Activated T-helper 1 cell treated with anti-CD3 and anti-CD28 coated beads, Interleukin-2, amount 50 U/mL, for 16 hours (primary cell): Measurements from ENCODE around the gene COL23A1.

Experiments used
- DNase-seq, 2 donors: peaks; one replicate each; pipeline ENCODE4 v3.0.0-alpha.2; 2020; ENCODE audit warnings: low read depth in 1 of 2, low spot score in 1 of 2

The COL23A1 gene

DNA sequence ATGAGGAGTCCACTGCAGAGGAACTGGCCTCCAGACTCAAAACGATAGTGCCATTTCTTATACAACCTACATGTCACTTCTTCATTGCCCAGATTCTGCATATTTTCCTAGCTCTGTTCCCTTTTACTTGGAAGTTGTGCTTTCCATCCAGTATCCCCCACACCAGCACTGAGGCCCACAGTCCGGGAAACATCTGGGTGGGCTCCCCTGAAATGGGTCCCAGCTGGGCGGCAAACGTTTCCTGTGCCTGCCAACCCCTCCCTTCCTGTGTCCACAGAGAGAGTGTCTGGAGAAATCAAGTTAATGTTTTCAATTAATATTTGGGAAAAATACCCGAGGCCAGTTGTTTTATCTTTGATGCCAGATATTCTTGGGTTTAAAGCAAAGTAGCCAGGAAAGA, 111.8 kb downstream of the COL23A1 start:
- DNase-seq: no peak

GRCh38 chr5:178477802-178478201, 112.4 kb downstream of the COL23A1 start:
- DNase-seq: no peak

DNA sequence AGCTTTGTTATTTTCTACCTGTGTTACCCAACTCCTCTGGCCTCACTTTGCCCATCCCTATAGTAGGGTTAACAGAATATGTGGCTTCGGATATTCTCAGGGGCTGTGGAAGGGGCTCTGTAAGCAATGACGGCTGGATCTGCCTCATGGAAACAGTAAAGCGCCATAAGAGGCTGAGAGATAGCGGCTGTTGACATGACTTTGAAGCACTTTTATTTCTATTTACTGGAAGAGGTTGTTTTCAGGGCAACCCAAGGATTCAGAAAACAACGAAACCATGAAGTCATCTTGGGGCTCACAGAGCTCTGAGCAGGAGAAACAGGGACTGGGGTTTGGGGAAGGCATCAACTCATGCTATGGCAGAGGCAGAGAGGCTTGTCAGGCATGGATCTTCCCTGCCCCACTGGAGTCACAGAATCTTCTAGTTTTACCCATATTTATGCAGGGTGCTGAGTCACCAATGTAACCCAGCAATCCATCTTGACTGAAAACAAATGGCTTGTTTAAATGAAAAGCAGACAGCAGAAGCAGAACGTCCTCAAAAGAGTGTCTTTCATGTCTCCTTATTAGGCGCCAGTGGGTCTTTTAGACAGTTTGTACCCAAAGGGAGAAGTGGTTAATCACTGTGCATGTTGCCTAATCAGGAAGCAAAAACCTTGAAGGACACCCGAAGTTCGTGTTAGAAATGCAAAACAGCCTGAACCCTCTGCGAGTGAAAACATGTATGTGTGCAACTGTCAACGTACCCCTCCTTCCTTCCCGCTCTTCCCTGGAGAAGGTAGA, 113.0 kb downstream of the COL23A1 start:
- no peak for DNase-seq

DNA sequence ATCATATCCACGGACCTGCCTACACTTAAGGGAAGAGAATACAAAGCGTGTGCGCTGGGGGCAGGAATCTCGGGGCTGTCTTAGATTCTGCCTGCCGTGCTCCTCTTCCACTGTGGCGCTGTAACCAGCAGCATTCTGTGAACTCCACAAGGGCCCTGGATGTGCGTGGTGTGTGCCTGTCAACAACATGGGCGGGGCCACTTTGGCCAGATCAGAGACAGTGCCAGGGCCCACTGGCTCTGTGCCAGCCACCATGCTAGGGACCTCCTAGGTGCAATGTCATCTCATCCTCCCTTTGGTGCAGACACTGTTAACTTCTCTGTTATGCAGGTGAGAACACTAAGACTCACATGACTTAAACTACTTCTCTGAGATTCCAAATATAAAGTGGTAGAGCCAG, 113.7 kb downstream of the COL23A1 start:
- no peak for DNase-seq

- DNase-seq: no peak
Measured at GRCh38 chr5:178475422-178475821, 114.8 kb downstream of the COL23A1 start.

- no peak for DNase-seq
Measured at GRCh38 chr5:178474562-178475184, 115.5 kb downstream of the COL23A1 start.

DNA sequence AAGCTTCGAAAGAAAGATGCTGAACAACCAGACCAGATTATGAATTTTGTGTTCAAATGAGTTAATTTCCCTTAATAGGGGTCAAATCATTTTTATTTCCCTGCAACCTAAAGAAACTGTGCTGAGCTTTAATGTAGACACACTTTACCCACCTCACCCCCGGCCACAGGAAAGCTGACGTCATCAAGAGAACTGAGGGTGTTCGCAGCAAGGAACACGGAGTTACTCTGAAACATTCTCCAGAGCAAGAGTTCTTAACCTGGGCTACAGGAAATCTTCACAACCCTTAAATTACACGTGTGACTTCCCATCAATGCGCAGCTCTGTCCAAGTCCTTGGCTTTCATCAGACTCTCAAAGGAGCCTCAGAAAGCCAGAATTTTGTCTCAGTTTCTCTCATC, 116.3 kb downstream of the COL23A1 start:
- no peak for DNase-seq

GRCh38 chr5:178472138-178472537, 118.1 kb downstream of the COL23A1 start:
- no peak for DNase-seq

- no peak for DNase-seq
Measured at GRCh38 chr5:178471711-178472110, 118.5 kb downstream of the COL23A1 start.

DNA sequence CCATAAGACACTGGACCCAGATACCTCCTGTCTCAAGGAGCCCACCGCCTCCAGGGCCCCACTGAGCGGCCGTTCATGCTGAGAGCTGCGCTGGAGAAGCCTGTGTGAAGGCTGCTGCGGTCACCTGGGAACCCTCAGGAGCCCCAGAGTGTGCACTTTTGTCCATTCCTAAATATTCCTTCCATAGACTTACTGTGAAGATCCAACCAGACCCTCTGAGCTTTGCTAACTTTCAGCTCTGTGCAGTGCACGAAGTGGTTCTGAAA, 119.5 kb downstream of the COL23A1 start:
- no peak for DNase-seq

GRCh38 chr5:178469975-178470759, 120.0 kb downstream of the COL23A1 start:
- no peak for DNase-seq

- DNase-seq: no peak
Measured at GRCh38 chr5:178469011-178469974, 120.9 kb downstream of the COL23A1 start.

DNA sequence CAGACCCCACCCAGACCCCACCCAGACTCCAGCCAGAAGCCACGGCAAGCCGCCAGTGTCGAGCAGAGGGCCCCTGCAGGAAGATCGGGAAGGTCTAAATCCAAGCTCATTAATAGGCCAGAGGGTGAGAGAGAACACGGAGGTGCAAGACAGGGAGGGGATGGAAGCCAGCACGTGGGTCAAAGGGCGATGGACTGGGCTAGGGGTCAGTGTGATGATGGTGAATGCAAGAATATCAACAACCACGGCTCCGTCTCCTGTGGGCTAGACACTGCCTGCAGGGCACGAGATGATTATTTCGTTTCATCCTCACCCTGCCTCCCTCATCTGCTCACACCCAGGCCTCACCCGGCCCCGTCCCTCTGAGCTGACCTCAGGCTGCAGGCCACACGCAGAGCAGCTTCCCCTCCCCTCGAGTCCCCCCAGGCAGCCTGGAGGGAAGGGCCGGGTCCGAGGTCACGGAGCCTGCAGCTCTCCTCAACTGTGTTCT, 122.0 kb downstream of the COL23A1 start:
- no peak for DNase-seq

DNA sequence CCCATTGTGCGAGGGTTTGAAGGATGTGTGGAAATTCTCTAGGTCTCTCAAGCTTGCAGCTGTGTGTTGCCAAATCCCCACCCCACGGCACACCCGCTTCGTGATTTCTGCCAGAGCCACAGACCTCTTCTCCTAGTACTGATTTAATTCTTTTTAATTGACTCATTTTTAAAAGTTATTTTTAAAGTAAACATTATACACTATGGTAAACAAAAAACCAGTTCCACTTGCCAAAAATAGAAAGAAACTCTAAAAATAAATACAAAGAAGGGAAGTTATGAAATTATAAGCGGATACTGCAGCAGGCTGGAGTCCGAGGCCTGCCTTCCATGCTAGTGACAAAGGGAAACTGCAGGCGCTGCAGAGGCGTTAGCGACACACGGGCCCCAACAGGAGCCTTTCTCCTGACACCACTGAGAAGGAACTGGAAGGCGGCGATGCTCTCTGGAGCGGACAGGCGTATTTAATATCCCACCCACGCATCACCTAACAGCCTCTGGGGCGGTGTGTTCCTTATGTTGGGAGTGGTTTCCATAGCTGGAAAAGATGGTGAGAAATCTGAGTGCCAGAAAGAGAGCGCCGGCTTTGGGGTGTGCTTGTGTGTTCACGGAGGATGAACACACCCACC, 122.5 kb downstream of the COL23A1 start:
- DNase-seq: no peak

DNA sequence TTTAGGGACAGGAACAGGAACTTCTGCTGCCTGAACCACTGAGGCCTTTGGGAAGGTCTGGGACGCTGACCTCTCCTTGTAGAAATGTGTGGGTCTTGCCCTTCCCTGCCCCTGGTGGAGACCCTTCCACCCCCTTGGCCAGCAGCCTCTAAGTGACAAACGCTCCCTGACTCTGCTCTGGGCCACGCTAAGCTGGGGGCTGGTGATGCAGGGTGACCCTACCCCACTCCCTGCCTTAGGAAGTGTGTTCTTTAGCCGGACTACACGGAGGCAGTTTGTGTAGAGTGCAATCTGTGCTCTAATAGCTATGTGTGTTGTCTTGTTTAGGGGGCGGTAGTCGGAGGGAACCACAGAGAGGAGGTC, 123.0 kb downstream of the COL23A1 start:
- no peak for DNase-seq

- DNase-seq: no peak
Measured at GRCh38 chr5:178466342-178466741, 123.9 kb downstream of the COL23A1 start.

DNA sequence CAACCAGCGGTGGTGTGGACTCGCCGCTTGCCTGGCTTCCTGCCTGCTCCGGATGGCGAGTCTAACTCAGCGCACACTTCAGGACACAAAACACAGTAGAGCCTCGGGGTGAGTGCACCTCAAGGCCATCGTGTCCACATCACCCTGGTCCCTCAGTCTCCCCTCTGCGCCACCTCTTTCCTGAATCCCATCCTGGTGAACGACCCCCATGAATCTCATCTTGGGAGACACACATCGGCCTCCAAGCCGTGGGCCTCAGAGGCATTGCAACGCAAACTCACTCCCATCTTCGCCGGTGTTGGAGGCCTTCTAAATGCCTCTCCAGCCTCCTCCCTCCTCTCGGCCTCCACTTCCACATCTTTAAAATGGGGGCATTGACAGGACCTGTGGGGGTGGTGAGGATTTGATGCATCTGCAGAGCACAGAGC, 124.3 kb downstream of the COL23A1 start:
- no peak for DNase-seq

DNA sequence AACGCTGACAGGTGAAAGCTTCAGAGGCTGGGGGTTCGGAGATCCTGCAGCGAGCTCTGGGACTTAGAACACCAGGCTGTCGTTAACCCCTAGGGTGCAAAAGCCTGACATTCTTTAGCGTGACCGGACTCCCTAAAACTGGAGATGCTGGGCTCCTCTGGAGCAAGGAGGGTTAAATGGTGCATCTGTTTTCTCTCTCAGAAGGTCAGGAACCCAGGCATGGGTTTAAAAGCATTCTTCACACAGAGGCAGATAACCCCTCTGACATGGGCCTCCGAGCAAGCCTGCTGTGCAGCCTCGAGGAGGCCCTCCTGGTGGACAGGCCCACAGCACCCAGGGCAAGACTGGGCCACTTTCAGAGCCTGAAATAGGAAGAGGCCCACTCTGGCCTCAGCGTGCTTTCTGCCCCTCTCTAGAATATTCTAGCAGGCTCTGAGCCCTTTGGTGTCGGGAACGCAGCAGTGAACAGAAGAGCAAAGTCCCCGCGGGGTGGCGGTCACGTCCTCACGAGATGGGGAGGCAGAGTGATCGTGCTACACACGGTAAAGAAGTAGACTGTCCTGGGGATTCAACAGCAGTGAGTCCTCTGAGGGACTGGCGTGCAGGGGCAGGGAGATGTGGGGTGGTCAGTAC, 124.8 kb downstream of the COL23A1 start:
- no peak for DNase-seq

GRCh38 chr5:178464431-178465048, 125.7 kb downstream of the COL23A1 start:
- DNase-seq: no peak
